ENCODE results near the gene HLA-A.

GRCh38 chr6:29989211-29989610, 46.9 kb downstream of the HLA-A start:
- TF ChIP-seq EZH2phosphoT487 (IDR thresholded peaks at IDR 0.05; ENCODE audit: low read depth) (no peak), CTCF (IDR thresholded peaks at IDR 0.05; ENCODE audit: low read depth, low read length) (no peak)
